ENCODE data around the gene MRRF.

The MRRF gene

DNA sequence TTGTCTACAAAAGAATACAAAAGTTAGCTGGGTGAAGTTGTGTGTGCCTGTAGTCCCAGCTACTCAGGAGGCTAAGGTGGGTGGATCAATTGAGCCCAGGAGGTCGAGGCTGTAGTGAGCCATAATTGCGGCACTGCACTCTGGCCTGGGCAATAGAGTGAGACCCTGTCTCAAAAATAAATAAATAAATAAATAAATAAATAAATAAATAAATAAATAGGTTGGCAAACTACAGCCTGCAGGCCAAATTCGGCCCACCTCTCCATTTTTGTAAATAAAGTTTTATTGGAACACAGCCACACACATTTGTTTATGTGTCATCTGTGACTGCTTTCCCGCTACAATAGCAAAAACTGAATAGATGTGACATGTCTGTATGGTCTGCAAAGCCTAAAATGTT, 115.6 kb downstream of the MRRF start:
- Histone ChIP-seq H3K27ac (ENCODE audit: low read depth, low read length, severe bottlenecking) (no peak overlapping the region), H3K36me3 (ENCODE audit: control insufficient read depth, insufficient read depth, low read length) (no peaks in the 10 kb centered on the region), H3K4me1 (ENCODE audit: control insufficient read depth, insufficient read depth, low read length, poor library complexity, severe bottlenecking) (peaks cover 17% of the 10 kb centered on the region), H3K9me3 (ENCODE audit: control insufficient read depth, low read length) (peaks cover 12% of the 10 kb centered on the region), H3K4me3 (ENCODE audit: extremely low read depth, insufficient read depth, low read length, poor library complexity, severe bottlenecking) (no peak overlapping the region)
- WGBS, 2 experiments (ENCODE audit: insufficient coverage in 2 of 2): 100% methylated on average over 1 of the region's 4 CpGs; no CpG with 5 or more reads in 1 of the 2 experiments
